ENCODE measurements around the gene WRAP73. TPM values are rescaled to one million over a fixed set of nuclear protein-coding genes. Genes with fewer than 3 reads are reported as not detected.

The WRAP73 gene
- total RNA-seq, 2 donors from 2014 or later = 39.9 TPM

- peak; percentile 54 to 63 for ATAC-seq (replicated peaks in 1 of 2)
- no peak overlapping the region for H3K4me3 Mint-ChIP-seq
- peaks cover 32% of the 10 kb centered on the region for H3K27me3 Mint-ChIP-seq (ENCODE audit: low read depth)
- H3K27ac Mint-ChIP-seq = no peak overlapping the region
- peak in 1 of 2 donors; percentile 39 for DNase-seq
- no peaks in the 10 kb centered on the region for H3K9me3 Mint-ChIP-seq
- H3K36me3 Mint-ChIP-seq (ENCODE audit: insufficient read depth in 2 of 2) = no peaks in the 10 kb centered on the region
- H3K4me1 Mint-ChIP-seq (ENCODE audit: low read depth) = peaks cover 11% of the 10 kb centered on the region
These were observed 6.7 kb upstream of the WRAP73 start for GRCh38 chr1:3656450-3657095.

- Mint-ChIP-seq H3K4me3 (no peak overlapping the region), H3K9me3 (no peaks in the 10 kb centered on the region), H3K4me1 (ENCODE audit: low read depth) (peaks cover 18% of the 10 kb centered on the region), H3K27ac (no peak overlapping the region), H3K27me3 (ENCODE audit: low read depth) (peaks cover 32% of the 10 kb centered on the region), H3K36me3 (ENCODE audit: insufficient read depth in 2 of 2) (no peaks in the 10 kb centered on the region)
- DNase-seq (no peak), ATAC-seq (replicated peaks in 1 of 2) (no peak)
These were observed 4.8 kb upstream of the WRAP73 start for GRCh38 chr1:3654549-3655281.

DNA sequence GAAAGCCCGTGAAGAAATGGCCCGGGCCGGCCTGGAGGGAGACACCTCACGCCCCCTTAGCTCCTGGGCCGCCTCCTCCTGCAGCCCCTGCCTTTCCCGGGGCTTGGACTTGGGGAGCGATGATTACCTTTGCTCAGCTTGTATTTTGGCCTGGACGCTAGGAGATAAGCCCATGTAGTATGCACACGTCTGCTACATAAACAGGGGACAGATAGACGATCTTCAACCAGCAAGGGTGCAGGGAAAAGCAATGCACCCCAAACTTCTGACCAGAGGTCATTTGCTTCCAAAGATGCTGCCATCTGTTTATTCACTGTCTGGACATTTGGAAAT lies 3.3 kb upstream of the WRAP73 start:
- peaks cover 32% of the 10 kb centered on the region for H3K27me3 Mint-ChIP-seq (ENCODE audit: low read depth)
- ATAC-seq (replicated peaks in 1 of 2) = no peak
- H3K27ac Mint-ChIP-seq = no peak overlapping the region
- no peaks in the 10 kb centered on the region for H3K36me3 Mint-ChIP-seq (ENCODE audit: insufficient read depth in 2 of 2)
- no peak for DNase-seq
- H3K4me1 Mint-ChIP-seq (ENCODE audit: low read depth) = peaks cover 29% of the 10 kb centered on the region
- H3K4me3 Mint-ChIP-seq = peak overlapping the region; percentile 36 to 59
- H3K9me3 Mint-ChIP-seq = no peaks in the 10 kb centered on the region

DNA sequence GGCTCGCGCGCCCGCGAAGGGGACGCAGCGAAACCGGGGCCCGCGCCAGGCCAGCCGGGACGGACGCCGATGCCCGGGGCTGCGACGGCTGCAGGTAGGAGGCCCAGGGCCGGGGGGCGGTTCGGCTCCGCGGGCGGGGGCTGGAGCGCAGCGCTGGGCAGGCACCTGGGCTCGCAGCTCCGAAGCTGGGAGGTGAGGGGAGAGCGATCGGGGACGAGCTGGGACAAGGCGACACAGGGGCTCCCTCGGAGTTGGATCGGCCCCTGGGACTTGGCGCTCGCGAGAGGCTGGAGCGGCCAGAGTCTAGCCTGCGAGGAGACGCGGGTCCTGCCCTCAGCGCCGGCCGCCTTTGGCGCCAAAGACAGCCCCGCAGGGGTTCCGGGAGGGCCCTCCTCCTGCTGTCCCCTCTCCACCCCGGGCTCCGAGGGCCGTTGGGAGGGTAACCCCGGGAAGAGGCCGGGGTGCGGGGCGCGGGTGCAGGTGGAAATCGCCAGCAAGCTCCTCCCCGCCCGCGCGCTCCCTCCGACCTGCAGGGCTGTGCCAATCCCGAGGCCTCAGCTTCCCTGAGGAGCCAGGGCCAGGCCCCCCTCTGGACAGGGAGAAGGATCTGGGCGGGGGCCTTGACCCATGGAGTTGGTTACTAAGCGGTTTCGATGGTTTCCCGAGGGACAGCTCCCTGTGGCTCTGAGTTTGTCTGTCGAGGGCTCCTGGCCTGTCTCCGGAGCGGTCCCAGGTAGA lies 2.8 kb upstream of the WRAP73 start:
- H3K4me1 Mint-ChIP-seq (ENCODE audit: low read depth) = peaks cover 31% of the 10 kb centered on the region
- no peak for DNase-seq
- no peaks in the 10 kb centered on the region for H3K9me3 Mint-ChIP-seq
- no peak overlapping the region for H3K27ac Mint-ChIP-seq
- H3K4me3 Mint-ChIP-seq = peak overlapping the region; percentile 36 to 59
- ATAC-seq (replicated peaks in 1 of 2) = no peak
- H3K27me3 Mint-ChIP-seq (ENCODE audit: low read depth) = peaks cover 32% of the 10 kb centered on the region
- H3K36me3 Mint-ChIP-seq (ENCODE audit: insufficient read depth in 2 of 2) = no peaks in the 10 kb centered on the region

GRCh38 chr1:3651930-3652547 lies 2.1 kb upstream of the WRAP73 start, which contains the start of gene TP73:
Gene TP73, plus strand, starts transcription at chr1:3652516. Its CDS starts 29,850 bp downstream, at chr1:3682366.
- peak within 1 kb of the TSS; percentile 65 to 68 for H3K4me3 Mint-ChIP-seq
- H3K27ac Mint-ChIP-seq = no peak within 1 kb of the TSS
- DNase-seq = peak; percentile 16 to 25
- H3K9me3 Mint-ChIP-seq = no peaks in the 10 kb centered on the region
- H3K4me1 Mint-ChIP-seq (ENCODE audit: low read depth) = peaks cover 30% of the 10 kb centered on the region
- no peak for ATAC-seq (replicated peaks in 1 of 2)
- no peaks in the 10 kb centered on the region for H3K36me3 Mint-ChIP-seq (ENCODE audit: insufficient read depth in 2 of 2)
- peaks cover 32% of the 10 kb centered on the region for H3K27me3 Mint-ChIP-seq (ENCODE audit: low read depth)

DNA sequence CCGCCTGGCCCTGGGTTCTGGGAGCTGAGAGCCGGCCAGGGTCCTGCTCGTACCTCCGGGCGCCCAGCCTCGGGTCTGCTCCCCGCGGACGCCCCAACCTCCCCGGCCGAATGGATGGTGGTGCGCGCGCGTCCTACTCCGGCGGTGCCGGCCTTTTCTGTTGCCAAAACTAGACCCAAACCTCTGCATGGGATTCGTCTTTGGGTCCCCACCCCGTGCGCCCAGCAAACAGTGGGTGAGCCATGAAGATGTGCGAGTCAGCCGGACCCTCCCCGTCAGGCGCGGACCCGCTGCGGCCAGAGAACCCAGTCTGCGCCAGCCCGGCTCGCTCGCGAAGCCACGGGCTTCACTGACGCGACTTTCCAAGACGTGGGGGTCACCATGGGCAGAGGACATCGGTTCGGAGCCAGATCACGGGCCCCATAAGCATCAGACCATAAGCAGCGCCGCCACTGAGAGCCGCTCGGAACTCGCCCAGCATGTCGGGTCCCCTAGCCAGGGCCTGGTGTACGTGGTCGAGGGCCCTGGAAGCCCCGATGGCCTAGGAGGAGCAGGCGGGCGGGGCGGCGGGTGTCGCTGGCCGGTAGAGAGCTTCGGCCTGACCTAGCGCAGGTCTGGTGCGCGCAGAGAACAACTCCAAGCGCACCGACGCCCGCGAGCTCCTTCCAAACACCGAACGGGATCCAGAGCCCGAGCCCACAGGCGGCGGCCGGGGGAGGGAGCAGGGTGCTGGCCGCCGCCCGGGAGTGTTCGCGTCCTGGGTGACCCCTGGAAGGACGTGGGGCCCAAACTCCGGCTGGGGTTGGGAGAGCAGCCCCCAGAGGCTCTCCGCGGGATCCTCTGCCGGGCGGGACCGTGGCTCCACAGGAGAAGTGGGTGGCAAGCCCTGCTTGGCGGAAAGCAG lies 1.4 kb upstream of the WRAP73 start:
- peaks cover 30% of the 10 kb centered on the region for H3K27me3 Mint-ChIP-seq (ENCODE audit: low read depth)
- H3K4me1 Mint-ChIP-seq (ENCODE audit: low read depth) = peaks cover 22% of the 10 kb centered on the region
- peak overlapping the region; percentile 65 to 68 for H3K4me3 Mint-ChIP-seq
- no peaks in the 10 kb centered on the region for H3K9me3 Mint-ChIP-seq
- no peak overlapping the region for H3K27ac Mint-ChIP-seq
- ATAC-seq (replicated peaks in 1 of 2) = no peak
- no peak for DNase-seq
- H3K36me3 Mint-ChIP-seq (ENCODE audit: insufficient read depth in 2 of 2) = no peaks in the 10 kb centered on the region

GRCh38 chr1:3650248-3651025 lies 534 bp upstream of the WRAP73 start:
- ATAC-seq (replicated peaks in 1 of 2) (no peak), DNase-seq (no peak)
- H3K27ac Mint-ChIP-seq = peak overlapping the region; percentile 61
- H3K4me3 Mint-ChIP-seq = peak overlapping the region; percentile 81 to 88
- H3K36me3 Mint-ChIP-seq (ENCODE audit: insufficient read depth in 2 of 2) = no peaks in the 10 kb centered on the region
- no peaks in the 10 kb centered on the region for H3K9me3 Mint-ChIP-seq
- peaks cover 20% of the 10 kb centered on the region for H3K4me1 Mint-ChIP-seq (ENCODE audit: low read depth)
- peaks cover 22% of the 10 kb centered on the region for H3K27me3 Mint-ChIP-seq (ENCODE audit: low read depth)

- Mint-ChIP-seq H3K9me3 (no peaks in the 10 kb centered on the region), H3K27ac (no peak overlapping the region), H3K36me3 (ENCODE audit: insufficient read depth in 2 of 2) (peaks cover 1 to 2% of the 10 kb centered on the region in 2 donors), H3K4me3 (no peak overlapping the region), H3K4me1 (ENCODE audit: low read depth) (peaks cover 20% of the 10 kb centered on the region), H3K27me3 (ENCODE audit: low read depth) (no peaks in the 10 kb centered on the region)
- no peak for DNase-seq
- ATAC-seq (replicated peaks in 1 of 2) = no peak
These were observed 3.3 kb downstream of the WRAP73 start for GRCh38 chr1:3646596-3646995.

DNA sequence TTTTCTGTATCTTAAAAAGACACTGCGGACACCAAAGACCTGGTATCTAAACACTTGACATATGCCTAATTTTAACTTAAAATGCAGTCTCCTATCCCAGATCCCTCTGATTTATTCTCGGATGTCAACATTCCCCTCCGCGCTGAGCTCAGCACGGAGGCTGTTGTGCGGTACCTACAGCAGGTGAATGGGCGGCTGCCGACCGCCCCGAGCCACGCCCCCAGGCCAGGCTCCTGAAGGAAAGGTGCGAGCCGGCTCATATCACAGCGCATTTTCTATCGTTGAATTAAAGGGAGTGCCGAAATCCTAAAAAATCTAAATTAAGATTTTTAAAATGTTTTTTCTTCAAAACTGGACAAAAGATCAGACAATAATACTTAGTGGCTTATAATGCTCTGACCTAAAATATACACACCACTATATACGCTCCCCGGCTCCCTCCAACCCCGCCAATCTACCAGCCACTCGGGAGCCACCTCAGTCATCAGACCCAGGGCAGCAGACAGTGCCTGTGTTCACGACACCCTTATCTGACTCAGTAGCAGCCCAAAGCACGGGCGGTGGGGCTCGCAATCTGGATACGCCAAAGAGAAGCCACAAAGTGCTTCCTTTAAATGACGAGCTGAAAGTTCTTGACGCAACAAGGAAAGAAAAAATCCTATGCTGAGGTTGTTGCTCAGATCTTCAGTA lies 4.1 kb downstream of the WRAP73 start:
- no peak overlapping the region for H3K27ac Mint-ChIP-seq
- no peaks in the 10 kb centered on the region for H3K9me3 Mint-ChIP-seq
- DNase-seq (no peak), ATAC-seq (replicated peaks in 1 of 2) (no peak)
- peaks cover 13% of the 10 kb centered on the region for H3K4me1 Mint-ChIP-seq (ENCODE audit: low read depth)
- H3K27me3 Mint-ChIP-seq (ENCODE audit: low read depth) = no peaks in the 10 kb centered on the region
- H3K36me3 Mint-ChIP-seq (ENCODE audit: insufficient read depth in 2 of 2) = peaks cover 1 to 2% of the 10 kb centered on the region in 2 donors
- H3K4me3 Mint-ChIP-seq = no peak overlapping the region

DNA sequence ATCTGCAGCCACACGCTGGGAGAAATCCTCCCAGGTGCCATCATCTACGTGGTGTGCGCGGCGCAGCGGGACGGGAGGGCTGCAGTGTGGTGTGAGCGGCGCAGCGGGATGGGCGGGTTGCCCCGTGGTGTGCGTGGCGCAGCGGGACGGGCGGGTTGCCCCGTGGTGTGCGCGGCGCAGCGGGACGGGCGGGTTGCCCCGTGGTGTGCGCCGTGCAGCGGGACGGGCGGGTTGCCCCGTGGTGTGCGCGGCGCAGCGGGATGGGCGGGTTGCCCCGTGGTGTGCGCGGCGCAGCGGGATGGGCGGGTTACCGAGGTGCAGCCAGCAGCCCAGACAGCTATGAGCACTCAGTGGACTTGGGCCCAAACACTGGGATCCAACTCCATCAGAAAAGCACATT lies 4.7 kb downstream of the WRAP73 start:
- H3K4me1 Mint-ChIP-seq (ENCODE audit: low read depth) = peaks cover 13% of the 10 kb centered on the region
- peaks cover 1 to 2% of the 10 kb centered on the region in 2 donors for H3K36me3 Mint-ChIP-seq (ENCODE audit: insufficient read depth in 2 of 2)
- ATAC-seq (replicated peaks in 1 of 2) (no peak), DNase-seq (no peak)
- no peaks in the 10 kb centered on the region for H3K27me3 Mint-ChIP-seq (ENCODE audit: low read depth)
- no peaks in the 10 kb centered on the region for H3K9me3 Mint-ChIP-seq
- no peak overlapping the region for H3K27ac Mint-ChIP-seq
- no peak overlapping the region for H3K4me3 Mint-ChIP-seq

DNA sequence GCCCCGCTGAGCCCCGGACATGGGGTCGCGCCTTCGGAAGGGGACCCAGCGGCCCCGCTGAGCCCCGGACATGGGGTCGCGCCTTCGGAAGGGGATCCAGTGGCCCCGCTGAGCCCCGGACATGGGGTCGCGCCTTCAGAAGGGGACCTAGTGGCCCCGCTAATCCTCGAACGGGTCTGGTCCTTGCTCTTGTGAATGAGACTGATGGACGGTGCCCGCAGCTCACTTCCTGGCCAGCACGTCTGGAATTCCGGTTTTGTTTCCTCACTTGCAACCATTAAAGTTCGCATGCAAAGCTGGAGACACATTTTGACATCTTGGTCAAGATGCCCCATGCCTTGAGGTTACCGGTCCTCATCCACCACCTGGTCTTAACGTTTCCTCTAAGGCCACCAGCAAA lies 5.6 kb downstream of the WRAP73 start:
- Mint-ChIP-seq H3K4me1 (ENCODE audit: low read depth) (peaks cover 12% of the 10 kb centered on the region), H3K4me3 (no peak overlapping the region), H3K36me3 (ENCODE audit: insufficient read depth in 2 of 2) (peaks cover 1 to 2% of the 10 kb centered on the region in 2 donors), H3K27me3 (ENCODE audit: low read depth) (no peaks in the 10 kb centered on the region), H3K27ac (no peak overlapping the region), H3K9me3 (no peaks in the 10 kb centered on the region)
- no peak for DNase-seq
- no peak for ATAC-seq (replicated peaks in 1 of 2)

All from activated T-cell treated with anti-CD3 and anti-CD28 coated beads, Interleukin-2, amount 50 U/mL, for 72 hours (primary cell).